Endothelial cell (in vitro differentiated cells): ENCODE data around the gene CRADD. TPM values are rescaled to one million over a fixed set of nuclear protein-coding genes. Genes with fewer than 3 reads are reported as not detected.
"Not testable (repeated sequence)": the region's sequence is repeated elsewhere in the genome, so short reads cannot be mapped to it uniquely, and the experiment has no call there.

ENCODE experiments used
- DNase-seq: peaks from one replicate; pipeline ENCODE4 v3.0.0; 2021; ENCODE audit warnings: low spot score
- H3K27ac Mint-ChIP-seq: one replicate; pipeline ENCODE4 v1.8.0; 2021; ENCODE audit warnings: mixed read lengths, inconsistent platforms; ENCODE audit not compliant: unreplicated experiment
- H3K27me3 Mint-ChIP-seq: one replicate; pipeline ENCODE4 v1.8.0; 2021; ENCODE audit warnings: mild to moderate bottlenecking, moderate library complexity, mixed read lengths, inconsistent platforms; ENCODE audit not compliant: unreplicated experiment
- H3K36me3 Mint-ChIP-seq: one replicate; pipeline ENCODE4 v1.8.0; 2021; ENCODE audit warnings: mild to moderate bottlenecking, low read depth, mixed read lengths, inconsistent platforms; ENCODE audit not compliant: unreplicated experiment
- H3K4me1 Mint-ChIP-seq: one replicate; pipeline ENCODE4 v1.8.0; 2021; ENCODE audit warnings: mild to moderate bottlenecking, mixed read lengths, inconsistent platforms; ENCODE audit not compliant: unreplicated experiment
- H3K4me3 Mint-ChIP-seq: one replicate; pipeline ENCODE4 v1.8.0; 2021; ENCODE audit warnings: mild to moderate bottlenecking, mixed read lengths, inconsistent platforms; ENCODE audit not compliant: unreplicated experiment
- H3K9me3 Mint-ChIP-seq: one replicate; pipeline ENCODE4 v1.8.0; 2021; ENCODE audit warnings: mixed read lengths, inconsistent platforms; ENCODE audit not compliant: unreplicated experiment
- total RNA-seq: library from RNA; stranded (reverse); fragmentation: NEBNext Ultra II Directional; extraction: Animal tissue kit (Norgen Biotek cat#: 25700); gene quantifications from one replicate; pipeline ENCODE4 v1.2.1, GENCODE V29; 2021; ENCODE audit not compliant: unreplicated experiment
- TF ChIP-seq, protein P1 (sequence below): fragments of 200-600 bp; sonication (generic); IDR thresholded peaks from one replicate; pipeline ENCODE4 v1.5.0; 2021; ENCODE audit warnings: antibody characterized with exemption; ENCODE audit not compliant: unreplicated experiment

CRADD gene
- total RNA-seq, 1 donor from 2014 or later: 6.5 TPM

DNA sequence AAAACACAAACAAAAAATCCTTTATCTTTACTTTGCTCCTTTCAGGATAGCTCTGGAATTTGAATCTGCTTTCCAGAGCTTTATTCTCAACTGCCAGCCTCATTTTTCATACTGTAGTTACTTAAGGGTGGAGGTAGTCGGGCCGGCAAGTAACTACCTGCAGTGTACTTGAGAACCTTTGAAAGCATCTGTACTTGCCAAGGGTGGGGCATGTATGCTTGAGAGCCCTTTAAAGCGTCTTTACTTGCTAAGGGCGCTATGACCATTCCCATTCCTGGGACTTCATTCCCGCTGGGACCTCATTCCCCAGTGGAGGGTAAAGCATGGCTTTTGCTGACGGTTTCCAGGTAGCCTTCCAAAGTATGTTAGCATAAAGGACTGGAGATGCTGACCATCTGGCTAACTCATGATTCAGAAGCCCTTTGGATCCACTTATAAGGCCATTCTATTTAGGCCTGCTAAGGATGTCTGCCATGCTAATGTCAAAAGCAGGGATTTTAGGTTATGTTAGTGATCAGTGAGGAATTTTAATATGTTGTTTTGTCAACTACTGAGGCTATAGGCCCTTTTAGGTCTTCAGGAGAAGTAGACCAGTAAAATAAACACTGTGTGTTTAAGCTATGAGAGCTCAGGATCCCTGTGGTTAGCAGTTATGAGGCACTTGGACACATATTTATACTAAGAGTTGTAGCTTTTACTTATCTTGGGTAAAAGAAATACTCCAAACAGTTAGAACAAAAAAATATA, 74.9 kb downstream of the CRADD start:
- H3K27ac Mint-ChIP-seq: no peak overlapping the region
- no peaks in the 10 kb centered on the region for H3K27me3 Mint-ChIP-seq
- H3K4me1 Mint-ChIP-seq: peaks cover 6% of the 10 kb centered on the region
- H3K9me3 Mint-ChIP-seq: no peaks in the 10 kb centered on the region
- H3K36me3 Mint-ChIP-seq: peaks cover 11% of the 10 kb centered on the region
- H3K4me3 Mint-ChIP-seq: no peak overlapping the region
- no peak for DNase-seq
- TF ChIP-seq, protein P1, sequence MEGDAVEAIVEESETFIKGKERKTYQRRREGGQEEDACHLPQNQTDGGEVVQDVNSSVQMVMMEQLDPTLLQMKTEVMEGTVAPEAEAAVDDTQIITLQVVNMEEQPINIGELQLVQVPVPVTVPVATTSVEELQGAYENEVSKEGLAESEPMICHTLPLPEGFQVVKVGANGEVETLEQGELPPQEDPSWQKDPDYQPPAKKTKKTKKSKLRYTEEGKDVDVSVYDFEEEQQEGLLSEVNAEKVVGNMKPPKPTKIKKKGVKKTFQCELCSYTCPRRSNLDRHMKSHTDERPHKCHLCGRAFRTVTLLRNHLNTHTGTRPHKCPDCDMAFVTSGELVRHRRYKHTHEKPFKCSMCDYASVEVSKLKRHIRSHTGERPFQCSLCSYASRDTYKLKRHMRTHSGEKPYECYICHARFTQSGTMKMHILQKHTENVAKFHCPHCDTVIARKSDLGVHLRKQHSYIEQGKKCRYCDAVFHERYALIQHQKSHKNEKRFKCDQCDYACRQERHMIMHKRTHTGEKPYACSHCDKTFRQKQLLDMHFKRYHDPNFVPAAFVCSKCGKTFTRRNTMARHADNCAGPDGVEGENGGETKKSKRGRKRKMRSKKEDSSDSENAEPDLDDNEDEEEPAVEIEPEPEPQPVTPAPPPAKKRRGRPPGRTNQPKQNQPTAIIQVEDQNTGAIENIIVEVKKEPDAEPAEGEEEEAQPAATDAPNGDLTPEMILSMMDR: no peak

DNA sequence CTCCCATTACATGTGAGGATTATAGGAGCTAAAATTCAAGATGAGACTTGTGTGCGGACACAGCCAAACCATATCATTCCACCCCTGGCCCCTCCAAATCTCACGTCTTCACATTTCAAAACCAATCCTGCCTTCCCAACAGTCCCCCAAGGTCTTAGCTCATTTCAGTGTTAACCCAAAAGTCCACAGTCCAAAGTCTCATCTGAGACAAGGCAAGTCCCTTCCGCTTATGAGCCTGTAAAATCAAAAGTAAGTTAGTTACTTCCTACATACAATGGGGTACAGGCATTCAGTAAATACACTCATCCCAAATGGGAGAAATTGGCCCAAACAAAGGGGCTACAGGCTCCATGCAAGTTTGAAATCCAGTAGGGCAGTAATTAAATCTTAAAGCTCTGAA, 76.1 kb downstream of the CRADD start:
- no peaks in the 10 kb centered on the region for H3K27me3 Mint-ChIP-seq

DNA sequence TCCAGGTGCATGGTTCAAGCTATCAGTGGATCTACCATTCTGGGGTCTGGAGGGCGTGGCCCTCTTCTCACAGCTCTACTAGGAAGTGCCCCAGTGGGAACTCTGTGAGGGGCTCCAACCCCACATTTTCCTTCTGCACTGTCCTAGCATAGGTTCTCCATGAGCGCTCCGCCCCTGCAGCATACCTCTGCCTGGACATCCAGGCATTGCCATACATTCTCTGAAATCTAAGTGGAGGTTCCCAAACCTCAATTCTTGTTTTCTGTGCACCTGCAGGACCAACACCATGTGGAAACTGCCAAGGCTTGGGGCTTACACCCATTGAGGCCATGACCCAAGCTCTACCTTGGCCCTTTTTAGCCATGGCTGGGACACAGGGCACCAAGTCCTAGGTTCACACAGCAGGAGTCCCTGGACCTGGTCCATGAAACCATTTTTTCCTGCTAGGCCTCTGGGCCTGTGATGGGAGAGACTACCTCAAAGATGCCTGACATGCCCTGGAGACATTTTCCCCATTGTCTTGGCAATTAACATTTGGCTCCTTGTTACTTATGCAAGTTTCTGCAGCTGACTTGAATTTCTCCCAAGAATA, 76.8 kb downstream of the CRADD start:
- Mint-ChIP-seq H3K4me1 (peaks cover 10% of the 10 kb centered on the region), H3K27ac (no peak overlapping the region), H3K9me3 (no peaks in the 10 kb centered on the region), H3K36me3 (peaks cover 11% of the 10 kb centered on the region), H3K4me3 (no peak overlapping the region), H3K27me3 (no peaks in the 10 kb centered on the region)
- TF ChIP-seq, protein P1: no peak
- no peak for DNase-seq

More for the DNA sequence above, 76.1 kb downstream of the CRADD start:
- no peaks in the 10 kb centered on the region for H3K9me3 Mint-ChIP-seq
- H3K4me3 Mint-ChIP-seq: no peak overlapping the region
- TF ChIP-seq, protein P1: no peak
- peaks cover 10% of the 10 kb centered on the region for H3K4me1 Mint-ChIP-seq
- no peak overlapping the region for H3K27ac Mint-ChIP-seq
- peaks cover 11% of the 10 kb centered on the region for H3K36me3 Mint-ChIP-seq
- DNase-seq: no peak

DNA sequence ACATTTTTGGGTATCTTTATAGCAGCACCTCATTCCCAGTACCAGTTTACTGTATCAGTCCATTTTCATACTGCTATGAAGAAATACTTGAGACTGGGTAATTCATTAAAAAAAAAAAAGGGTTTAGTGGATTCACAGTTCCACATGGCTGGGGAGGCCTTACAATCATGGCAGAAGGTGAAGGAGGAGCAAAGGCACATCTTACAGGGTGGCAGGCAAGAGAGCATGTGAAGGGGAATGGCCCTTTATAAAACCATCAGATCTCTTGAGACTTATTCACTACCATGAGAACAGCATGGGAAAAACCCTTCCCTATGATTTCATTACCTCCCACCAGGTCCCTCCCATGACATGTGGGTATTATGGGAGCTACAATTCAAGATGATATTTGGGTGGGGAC, 77.7 kb downstream of the CRADD start:
- not testable (repeated sequence) for DNase-seq

DNA sequence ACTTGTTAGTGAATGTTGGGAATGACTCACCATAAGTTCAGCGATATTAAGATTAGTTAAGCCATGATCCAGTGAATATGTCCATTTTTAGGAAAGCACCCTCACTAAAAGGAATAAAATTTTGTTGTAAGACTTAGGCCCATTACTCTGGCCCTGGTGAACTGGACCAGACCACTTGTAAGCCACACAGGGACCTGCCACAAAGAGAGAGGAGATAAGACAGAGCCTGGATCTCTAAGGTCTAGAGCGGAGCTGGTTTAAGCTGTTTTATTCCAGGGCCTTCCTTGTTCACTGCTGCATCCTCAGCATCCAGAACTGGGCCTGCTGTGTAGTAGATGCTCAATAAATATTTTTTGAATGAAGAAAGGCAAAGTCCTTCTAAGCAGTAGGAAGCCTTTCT, 79.1 kb downstream of the CRADD start:
- Mint-ChIP-seq H3K4me3 (no peak overlapping the region), H3K27me3 (peaks cover 3% of the 10 kb centered on the region), H3K36me3 (peaks cover 11% of the 10 kb centered on the region), H3K9me3 (no peaks in the 10 kb centered on the region), H3K27ac (no peak overlapping the region), H3K4me1 (peaks cover 12% of the 10 kb centered on the region)
- TF ChIP-seq, protein P1: no peak
- no peak for DNase-seq

More for the DNA sequence above, 77.7 kb downstream of the CRADD start:
- peaks cover 16% of the 10 kb centered on the region for H3K4me1 Mint-ChIP-seq
- H3K9me3 Mint-ChIP-seq, H3K27me3 Mint-ChIP-seq, H3K4me3 Mint-ChIP-seq, H3K27ac Mint-ChIP-seq: not testable (repeated sequence)
- peaks cover 11% of the 10 kb centered on the region for H3K36me3 Mint-ChIP-seq
